ENCODE measurements around the gene LATS1.
A peak's percentile ranks its signal among the peaks of the same experiment; 100 is the strongest.
"Not testable (repeated sequence)": the region's sequence is repeated elsewhere in the genome, so short reads cannot be mapped to it uniquely, and the experiment has no call there.

LATS1 gene

GRCh38 chr6:149717588-149718458, at the start of gene LATS1:
Gene LATS1, minus strand, starts transcription at chr6:149718101. Its CDS starts 15,975 bp downstream, at chr6:149702126.
- peak; percentile 94 for DNase-seq (ENCODE audit: low spot score)

- no peak for DNase-seq (ENCODE audit: low spot score)
These were observed 48.4 kb upstream of the LATS1 start for GRCh38 chr6:149766156-149766769.

- DNase-seq (ENCODE audit: low spot score), result no peak
These were observed 46.0 kb upstream of the LATS1 start for GRCh38 chr6:149763866-149764265.

GRCh38 chr6:149761438-149761837, 43.5 kb upstream of the LATS1 start:
- no peak for DNase-seq (ENCODE audit: low spot score)

- DNase-seq (ENCODE audit: low spot score), result no peak
These were observed 38.3 kb upstream of the LATS1 start for GRCh38 chr6:149756261-149756636.

GRCh38 chr6:149755300-149756260, 37.7 kb upstream of the LATS1 start:
- DNase-seq (ENCODE audit: low spot score), result no peak

GRCh38 chr6:149754548-149754947, 36.6 kb upstream of the LATS1 start:
- DNase-seq (ENCODE audit: low spot score), result no peak

GRCh38 chr6:149753374-149753637, 35.4 kb upstream of the LATS1 start:
- not testable (repeated sequence) for DNase-seq (ENCODE audit: low spot score)

GRCh38 chr6:149752600-149753373, 34.9 kb upstream of the LATS1 start:
- DNase-seq (ENCODE audit: low spot score), result no peak

GRCh38 chr6:149751920-149752319, 34.0 kb upstream of the LATS1 start:
- DNase-seq (ENCODE audit: low spot score), result not testable (repeated sequence)

- no peak for DNase-seq (ENCODE audit: low spot score)
These were observed 33.3 kb upstream of the LATS1 start for GRCh38 chr6:149751239-149751638.

GRCh38 chr6:149750136-149750609, 32.3 kb upstream of the LATS1 start:
- DNase-seq (ENCODE audit: low spot score), result no peak

- DNase-seq (ENCODE audit: low spot score), result peak; percentile 94
These were observed 31.8 kb upstream of the LATS1 start, which contains the start of gene PCMT1 for GRCh38 chr6:149749594-149750135. Gene PCMT1, plus strand, starts transcription at chr6:149749741. Its CDS starts 161 bp downstream, at chr6:149749902.

GRCh38 chr6:149749082-149749593, 31.2 kb upstream of the LATS1 start:
- DNase-seq (ENCODE audit: low spot score), result not testable (repeated sequence)

- peak; percentile 96 for DNase-seq (ENCODE audit: low spot score)
These were observed 28.4 kb upstream of the LATS1 start, which contains the start of gene NUP43 for GRCh38 chr6:149746147-149746946. Gene NUP43, minus strand, starts transcription at chr6:149746529. Its CDS starts 34 bp downstream, at chr6:149746495.

- DNase-seq (ENCODE audit: low spot score), result not testable (repeated sequence)
These were observed 27.4 kb upstream of the LATS1 start for GRCh38 chr6:149745252-149745651.

- no peak for DNase-seq (ENCODE audit: low spot score)
These were observed 17.0 kb upstream of the LATS1 start for GRCh38 chr6:149734915-149735314.

GRCh38 chr6:149733089-149733720, 15.3 kb upstream of the LATS1 start:
- DNase-seq (ENCODE audit: low spot score), result no peak

- no peak for DNase-seq (ENCODE audit: low spot score)
These were observed 11.9 kb upstream of the LATS1 start for GRCh38 chr6:149729824-149730223.
